CD14-positive monocyte (primary cell): ENCODE measurements around the gene HEBP1. TPM values are rescaled to one million over a fixed set of nuclear protein-coding genes. Genes with fewer than 3 reads are reported as not detected.

Experiments used
- DNase-seq, 3 donors: peaks; one replicate each; pipeline ENCODE4 v3.0.0-alpha.2; 2011 to 2022
- H2AFZ ChIP-seq: 2 replicates; pipeline ENCODE4 v1.6.0; 2012; ENCODE audit warnings: mild to moderate bottlenecking, low read depth, low read length, inconsistent platforms; ENCODE audit not compliant: insufficient read depth, poor library complexity, severe bottlenecking
- H3K27ac ChIP-seq, 2 donors: 1 replicate in 1 of 2; 2 replicates in 1 of 2; pipeline ENCODE4 v1.5.1; 2012 to 2013; ENCODE audit warnings: low read length in 2 of 2, control low read depth in 1 of 2, inconsistent platforms in 1 of 2, low read depth in 1 of 2, mild to moderate bottlenecking in 1 of 2
- H3K27me3 ChIP-seq, 2 donors: one replicate each; pipeline versions ENCODE4 v1.6.0 to v1.6.1; 2011 to 2013; ENCODE audit warnings: low read length in 2 of 2; ENCODE audit not compliant: control insufficient read depth in 2 of 2, insufficient read depth in 2 of 2
- H3K36me3 ChIP-seq, 2 donors: replicated peaks in 1 of 2; 1 replicate in 1 of 2; 2 replicates in 1 of 2; pipeline versions ENCODE4 v1.5.1 to v1.6.1; 2012 to 2013; ENCODE audit warnings: low read length in 2 of 2, control low read depth in 1 of 2, inconsistent platforms in 1 of 2, mild to moderate bottlenecking in 1 of 2; ENCODE audit not compliant: insufficient read depth in 2 of 2, control insufficient read depth in 1 of 2
- H3K4me1 ChIP-seq, 2 donors: 1 replicate in 1 of 2; 2 replicates in 1 of 2; pipeline versions ENCODE4 v1.5.1 to v1.6.1; 2012 to 2013; ENCODE audit warnings: low read length in 2 of 2, control low read depth in 1 of 2, inconsistent platforms in 1 of 2, mild to moderate bottlenecking in 1 of 2, moderate library complexity in 1 of 2; ENCODE audit not compliant: insufficient read depth in 2 of 2, control insufficient read depth in 1 of 2
- H3K4me2 ChIP-seq: replicated peaks from 2 replicates; pipeline ENCODE3; 2012; ENCODE audit warnings: low read length, moderate library complexity, mild to moderate bottlenecking; ENCODE audit not compliant: poor library complexity, severe bottlenecking; ENCODE audit errors: extremely low read depth
- H3K4me3 ChIP-seq, 3 experiments: fragments of 200-600 bp in 1 of 3; sonication (generic) in 1 of 3; replicated peaks in 1 of 3; 1 replicate in 2 of 3; 2 replicates in 1 of 3; pipeline ENCODE4 v1.5.1; 2011 to 2013; ENCODE audit warnings: low read length in 3 of 3, mild to moderate bottlenecking in 3 of 3, control low read depth in 2 of 3, low read depth in 2 of 3, inconsistent platforms in 1 of 3, moderate library complexity in 1 of 3
- H3K79me2 ChIP-seq: 2 replicates; pipeline ENCODE4 v1.6.0; 2012; ENCODE audit warnings: mild to moderate bottlenecking, control low read depth, inconsistent platforms, low read length, moderate library complexity; ENCODE audit not compliant: insufficient read depth
- H3K9ac ChIP-seq: 2 replicates; pipeline ENCODE4 v1.6.0; 2017; ENCODE audit warnings: low read length, mild to moderate bottlenecking; ENCODE audit not compliant: insufficient read depth, poor library complexity, severe bottlenecking
- H3K9me3 ChIP-seq, 2 donors: replicated peaks in 1 of 2; 1 replicate in 1 of 2; 2 replicates in 1 of 2; pipeline versions ENCODE4 v1.5.1 to v1.6.1; 2012 to 2013; ENCODE audit warnings: low read length in 2 of 2, control low read depth in 1 of 2; ENCODE audit not compliant: control insufficient read depth in 1 of 2, insufficient read depth in 1 of 2
- H4K20me1 ChIP-seq: 2 replicates; pipeline ENCODE4 v1.6.0; 2012; ENCODE audit warnings: mild to moderate bottlenecking, low read length, control low read depth, moderate library complexity; ENCODE audit not compliant: insufficient read depth
- H3K27ac Mint-ChIP-seq, 7 donors: one replicate each; pipeline ENCODE4 v1.8.0; 2020; ENCODE audit warnings: mild to moderate bottlenecking in 7 of 7, mixed read lengths in 7 of 7, moderate library complexity in 6 of 7, inconsistent platforms in 2 of 7
- H3K27me3 Mint-ChIP-seq, 3 donors: one replicate each; pipeline ENCODE4 v1.8.0; 2021 to 2022; ENCODE audit warnings: low read depth in 3 of 3, mild to moderate bottlenecking in 3 of 3, mixed read lengths in 3 of 3, moderate library complexity in 3 of 3, inconsistent platforms in 1 of 3
- H3K36me3 Mint-ChIP-seq, 2 donors: one replicate each; pipeline ENCODE4 v1.8.0; 2020; ENCODE audit warnings: mixed read lengths in 2 of 2, inconsistent platforms in 1 of 2, mild to moderate bottlenecking in 1 of 2
- H3K4me1 Mint-ChIP-seq: one replicate; pipeline ENCODE4 v1.8.0; 2020; ENCODE audit warnings: mild to moderate bottlenecking, mixed read lengths
- H3K4me3 Mint-ChIP-seq, 2 donors: one replicate each; pipeline ENCODE4 v1.8.0; 2020; ENCODE audit warnings: mild to moderate bottlenecking in 2 of 2, mixed read lengths in 2 of 2, moderate library complexity in 1 of 2
- H3K9me3 Mint-ChIP-seq, 7 donors: one replicate each; pipeline ENCODE4 v1.8.0; 2020 to 2022; ENCODE audit warnings: mixed read lengths in 7 of 7, mild to moderate bottlenecking in 6 of 7, moderate library complexity in 6 of 7, inconsistent platforms in 2 of 7
- WGBS: methylation state at CpG from one replicate; pipeline ENCODE4 v1.1.5; 2013; ENCODE audit warnings: missing lambda C conversion rate; ENCODE audit not compliant: insufficient coverage; 5-methylcytosine and 5-hydroxymethylcytosine counted together
- intact Hi-C, 2 donors: fragments of 100-400 bp; cut with micrococcal nuclease; formaldehyde crosslinking; loops; one replicate each; pipeline versions ENCODE4 v1.15.0 to v1.15.1; 2023
- polyA plus RNA-seq, 3 donors: library from polyadenylated mRNA; depleted of rRNA in 1 of 3; unstranded in 2 of 3; stranded (reverse) in 1 of 3; fragments of 300-500 nt in 2 of 3; fragments of >200 nt in 1 of 3; fragmentation: Illumina TruSeq in 2 of 3; gene quantifications; 1 replicate in 2 of 3; 2 replicates in 1 of 3; pipeline ENCODE4 v1.2.3, GENCODE V29; 2012 to 2021
- TF ChIP-seq, protein P1 (sequence below): fragments of 200-600 bp; IDR thresholded peaks from one replicate; pipeline ENCODE4 v1.8.0; 2022; ENCODE audit warnings: antibody characterized with exemption, mild to moderate bottlenecking

HEBP1 gene
- polyA plus RNA-seq, 3 donors: 33.4 to 89.3 (median 71.3) TPM

DNA sequence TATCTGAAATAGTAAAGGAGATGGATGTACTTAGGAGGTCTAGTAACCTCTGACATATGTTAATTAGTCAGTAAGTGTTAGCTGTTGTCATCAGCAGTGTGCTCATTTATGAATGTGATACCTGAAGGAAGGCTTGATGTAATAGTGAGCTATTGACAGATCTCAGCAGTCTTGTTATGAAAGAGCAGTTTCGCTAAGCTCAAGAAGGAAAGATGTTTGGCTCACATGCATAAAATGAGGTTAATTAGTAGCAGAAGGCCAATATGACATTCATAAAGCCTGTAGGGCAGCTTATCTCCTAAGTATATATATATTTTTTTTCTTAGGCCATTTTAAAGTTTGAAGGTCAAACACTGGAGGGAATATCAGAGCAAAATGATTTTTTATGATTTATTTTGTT, 46.9 kb upstream of the HEBP1 start:
- H3K79me2 ChIP-seq: no peaks in the 10 kb centered on the region
- intact Hi-C loops: no loop called here
- Mint-ChIP-seq H3K27me3 (peaks cover 1 to 8% (median 4%) of the 10 kb centered on the region in 3 donors), H3K27ac (no peak overlapping the region), H3K36me3 (no peaks in the 10 kb centered on the region), H3K4me3 (no peak overlapping the region), H3K9me3 (peaks cover 8 to 13% (median 11%) of the 10 kb centered on the region in 7 donors), H3K4me1 (peaks cover 9% of the 10 kb centered on the region)
- no peaks in the 10 kb centered on the region for H4K20me1 ChIP-seq
- peaks cover 7 to 12% of the 10 kb centered on the region in 2 donors for H3K4me1 ChIP-seq
- no peaks in the 10 kb centered on the region for H3K27me3 ChIP-seq
- no peak overlapping the region for H2AFZ ChIP-seq
- no peaks in the 10 kb centered on the region for H3K36me3 ChIP-seq
- no CpG with 5 or more reads among the region's 1 CpG for WGBS
- DNase-seq: no peak
- H3K4me2 ChIP-seq: no peak overlapping the region
- H3K9me3 ChIP-seq: peaks cover 0 to 8% of the 10 kb centered on the region in 2 donors
- H3K9ac ChIP-seq: no peak overlapping the region
- H3K27ac ChIP-seq: no peak overlapping the region
- H3K4me3 ChIP-seq: no peak overlapping the region
- TF ChIP-seq, protein P1, sequence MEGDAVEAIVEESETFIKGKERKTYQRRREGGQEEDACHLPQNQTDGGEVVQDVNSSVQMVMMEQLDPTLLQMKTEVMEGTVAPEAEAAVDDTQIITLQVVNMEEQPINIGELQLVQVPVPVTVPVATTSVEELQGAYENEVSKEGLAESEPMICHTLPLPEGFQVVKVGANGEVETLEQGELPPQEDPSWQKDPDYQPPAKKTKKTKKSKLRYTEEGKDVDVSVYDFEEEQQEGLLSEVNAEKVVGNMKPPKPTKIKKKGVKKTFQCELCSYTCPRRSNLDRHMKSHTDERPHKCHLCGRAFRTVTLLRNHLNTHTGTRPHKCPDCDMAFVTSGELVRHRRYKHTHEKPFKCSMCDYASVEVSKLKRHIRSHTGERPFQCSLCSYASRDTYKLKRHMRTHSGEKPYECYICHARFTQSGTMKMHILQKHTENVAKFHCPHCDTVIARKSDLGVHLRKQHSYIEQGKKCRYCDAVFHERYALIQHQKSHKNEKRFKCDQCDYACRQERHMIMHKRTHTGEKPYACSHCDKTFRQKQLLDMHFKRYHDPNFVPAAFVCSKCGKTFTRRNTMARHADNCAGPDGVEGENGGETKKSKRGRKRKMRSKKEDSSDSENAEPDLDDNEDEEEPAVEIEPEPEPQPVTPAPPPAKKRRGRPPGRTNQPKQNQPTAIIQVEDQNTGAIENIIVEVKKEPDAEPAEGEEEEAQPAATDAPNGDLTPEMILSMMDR: no peak

DNA sequence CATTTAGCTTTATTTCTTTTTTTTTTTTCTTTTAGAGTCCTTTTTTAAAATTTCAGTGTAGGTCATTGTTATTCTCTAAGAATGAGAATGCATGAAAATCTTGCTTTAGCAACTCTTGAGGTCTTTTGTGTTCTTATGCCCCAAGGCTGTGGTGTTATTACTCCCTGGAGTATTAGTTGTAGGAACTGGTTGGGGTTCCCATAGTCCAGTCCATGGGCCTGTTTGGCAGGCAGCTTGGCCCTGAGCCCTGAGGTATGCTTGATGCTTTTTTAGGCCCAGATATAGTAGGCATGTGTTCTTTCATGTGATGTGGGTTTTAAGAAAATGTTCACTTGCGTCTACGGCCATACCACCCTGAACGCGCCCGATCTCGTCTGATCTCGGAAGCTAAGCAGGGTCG, 45.8 kb upstream of the HEBP1 start:
- no peak overlapping the region for H3K4me3 Mint-ChIP-seq
- TF ChIP-seq, protein P1: no peak
- Histone ChIP-seq H3K4me2 (no peak overlapping the region), H2AFZ (no peak overlapping the region), H3K9me3 (peaks cover 0 to 8% of the 10 kb centered on the region in 2 donors), H3K36me3 (no peaks in the 10 kb centered on the region), H3K27me3 (no peaks in the 10 kb centered on the region), H3K9ac (no peak overlapping the region), H3K4me3 (no peak overlapping the region), H3K27ac (no peak overlapping the region), H3K79me2 (no peaks in the 10 kb centered on the region), H3K4me1 (peaks cover 7 to 12% of the 10 kb centered on the region in 2 donors), H4K20me1 (no peaks in the 10 kb centered on the region)
- no peak overlapping the region for H3K27ac Mint-ChIP-seq
- no CpG with 5 or more reads among the region's 8 CpGs for WGBS
- H3K27me3 Mint-ChIP-seq: peaks cover 1 to 8% (median 4%) of the 10 kb centered on the region in 3 donors
- intact Hi-C loops: no loop called here
- H3K36me3 Mint-ChIP-seq: no peaks in the 10 kb centered on the region
- H3K9me3 Mint-ChIP-seq: peaks cover 8 to 13% (median 11%) of the 10 kb centered on the region in 7 donors
- no peak for DNase-seq
- H3K4me1 Mint-ChIP-seq: peaks cover 9% of the 10 kb centered on the region
